ENCODE results near the gene YIF1B.
A peak's percentile ranks its signal among the peaks of the same experiment; 100 is the strongest.

Gene YIF1B

GRCh38 chr19:38291855-38292254, 23.9 kb downstream of the YIF1B start:
- DNase-seq (ENCODE audit: low read depth), result no peak
- H3K4me3 ChIP-seq (ENCODE audit: low read length), result no peak overlapping the region
- TF ChIP-seq CTCF (conservative IDR thresholded peaks at IDR 0.05; ENCODE audit: low read length), result no peak

GRCh38 chr19:38290631-38291147, 25.1 kb downstream of the YIF1B start:
- no peak overlapping the region for H3K4me3 ChIP-seq (ENCODE audit: low read length)
- peak; percentile 91 for DNase-seq (ENCODE audit: low read depth)
- TF ChIP-seq CTCF (conservative IDR thresholded peaks at IDR 0.05; ENCODE audit: low read length), result no peak

GRCh38 chr19:38289955-38290354, 25.8 kb downstream of the YIF1B start:
- H3K4me3 ChIP-seq (ENCODE audit: low read length), result no peak overlapping the region
- no peak for TF ChIP-seq CTCF (conservative IDR thresholded peaks at IDR 0.05; ENCODE audit: low read length)
- DNase-seq (ENCODE audit: low read depth), result no peak

GRCh38 chr19:38288123-38288855, 27.5 kb downstream of the YIF1B start:
- DNase-seq (ENCODE audit: low read depth), result no peak
- no peak overlapping the region for H3K4me3 ChIP-seq (ENCODE audit: low read length)
- TF ChIP-seq CTCF (conservative IDR thresholded peaks at IDR 0.05; ENCODE audit: low read length), result no peak

DNA sequence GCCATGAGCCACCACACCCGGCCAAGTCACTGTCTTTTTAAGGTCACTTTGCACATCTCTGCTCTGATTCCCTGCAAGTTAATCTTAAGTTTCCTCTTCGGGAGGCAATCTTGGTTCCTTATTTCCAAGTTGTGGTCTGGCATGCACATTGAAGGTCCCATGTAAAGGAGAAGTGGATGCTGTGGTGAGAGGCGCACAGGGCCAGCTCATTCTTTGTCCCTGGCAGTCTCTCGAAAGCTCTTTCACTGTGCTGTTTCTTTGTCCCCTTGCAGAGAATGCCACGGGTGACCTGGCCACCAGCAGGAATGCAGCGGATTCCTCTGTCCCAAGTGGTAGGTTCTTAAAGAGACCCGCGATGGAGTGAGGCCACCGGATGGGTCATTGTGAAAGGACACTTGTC, 28.1 kb downstream of the YIF1B start:
- H3K4me3 ChIP-seq (ENCODE audit: low read length), result no peak overlapping the region
- no peak for TF ChIP-seq CTCF (conservative IDR thresholded peaks at IDR 0.05; ENCODE audit: low read length)
- no peak for DNase-seq (ENCODE audit: low read depth)

DNA sequence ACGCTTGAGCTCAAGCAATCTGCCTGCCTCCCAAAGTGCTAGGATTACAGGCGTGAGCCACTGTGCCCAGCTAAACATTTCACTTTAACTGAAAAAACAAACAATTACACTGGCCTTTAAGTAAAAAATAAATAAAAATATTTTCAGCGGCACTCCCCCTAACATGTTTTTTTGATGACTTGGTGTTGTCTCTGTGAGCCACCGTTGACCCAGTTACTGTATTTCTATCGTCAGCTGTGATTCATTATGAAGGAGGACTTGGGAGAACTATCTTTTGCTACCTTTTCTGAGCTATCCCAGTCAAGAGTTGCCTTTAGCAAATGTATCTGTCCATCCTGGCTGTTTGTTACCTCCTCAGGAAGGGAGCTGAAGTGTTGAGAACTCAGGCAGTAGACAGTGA, 30.2 kb downstream of the YIF1B start:
- TF ChIP-seq CTCF (conservative IDR thresholded peaks at IDR 0.05; ENCODE audit: low read length), result no peak
- no peak overlapping the region for H3K4me3 ChIP-seq (ENCODE audit: low read length)
- peak; percentile 51 for DNase-seq (ENCODE audit: low read depth)

DNA sequence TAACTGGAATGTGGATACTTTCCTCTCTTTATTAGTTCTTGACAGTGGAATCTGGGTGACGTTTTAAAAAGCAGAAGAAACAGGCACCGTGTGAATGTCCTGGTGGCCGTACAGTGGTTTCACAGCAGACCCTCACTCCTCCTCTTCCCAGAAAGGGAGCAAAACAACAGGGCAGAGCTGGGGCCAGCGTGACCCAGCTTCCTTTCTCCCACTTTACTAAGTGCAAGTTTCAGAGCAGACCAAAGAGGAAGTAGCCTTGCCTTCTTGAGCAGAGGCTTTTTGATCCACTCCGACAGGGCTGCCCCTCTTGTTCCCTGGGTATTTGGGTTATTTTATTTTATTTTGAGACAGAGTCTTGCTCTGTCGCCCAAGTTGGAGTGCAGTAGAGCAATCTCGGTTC, 31.3 kb downstream of the YIF1B start:
- no peak for DNase-seq (ENCODE audit: low read depth)
- no peak for TF ChIP-seq CTCF (conservative IDR thresholded peaks at IDR 0.05; ENCODE audit: low read length)
- no peak overlapping the region for H3K4me3 ChIP-seq (ENCODE audit: low read length)
